Hematopoietic multipotent progenitor cell (in vitro differentiated cells): Measurements from ENCODE around the gene COL9A1. TPM values are rescaled to one million over a fixed set of nuclear protein-coding genes. Genes with fewer than 3 reads are reported as not detected.
A peak's percentile ranks its signal among the peaks of the same experiment; 100 is the strongest.

Source experiments
- DNase-seq, 3 donors: peaks; one replicate each; pipeline ENCODE4 v3.0.0-alpha.2; 2011 to 2015; ENCODE audit warnings: low read depth in 2 of 3, low spot score in 2 of 3
- total RNA-seq: library from RNA; depleted of rRNA; stranded (reverse); fragments of >200 nt; gene quantifications from one replicate; pipeline ENCODE4 v1.2.3, GENCODE V29; 2012

Gene COL9A1
- total RNA-seq, 1 donor, result not detected

DNA sequence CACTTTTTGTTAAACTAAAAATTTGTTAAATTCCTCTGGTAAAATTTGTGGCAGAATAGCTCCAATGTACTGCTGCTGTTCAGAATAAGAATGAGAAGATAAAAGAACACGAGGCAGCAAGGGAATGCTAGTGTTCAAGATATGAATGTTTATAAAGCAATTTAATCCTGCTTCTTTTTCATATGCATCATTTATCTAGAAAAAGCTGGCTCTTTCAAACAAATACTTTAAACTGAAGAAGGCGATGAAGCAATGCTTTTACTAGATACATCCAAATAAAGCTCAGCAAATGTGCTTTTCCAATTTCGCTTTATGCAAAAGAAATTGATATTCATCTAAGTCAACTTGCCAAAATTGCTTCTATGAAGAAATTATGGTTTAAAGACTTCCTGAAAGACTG lies 66.5 kb downstream of the COL9A1 start:
- DNase-seq, result no peak

DNA sequence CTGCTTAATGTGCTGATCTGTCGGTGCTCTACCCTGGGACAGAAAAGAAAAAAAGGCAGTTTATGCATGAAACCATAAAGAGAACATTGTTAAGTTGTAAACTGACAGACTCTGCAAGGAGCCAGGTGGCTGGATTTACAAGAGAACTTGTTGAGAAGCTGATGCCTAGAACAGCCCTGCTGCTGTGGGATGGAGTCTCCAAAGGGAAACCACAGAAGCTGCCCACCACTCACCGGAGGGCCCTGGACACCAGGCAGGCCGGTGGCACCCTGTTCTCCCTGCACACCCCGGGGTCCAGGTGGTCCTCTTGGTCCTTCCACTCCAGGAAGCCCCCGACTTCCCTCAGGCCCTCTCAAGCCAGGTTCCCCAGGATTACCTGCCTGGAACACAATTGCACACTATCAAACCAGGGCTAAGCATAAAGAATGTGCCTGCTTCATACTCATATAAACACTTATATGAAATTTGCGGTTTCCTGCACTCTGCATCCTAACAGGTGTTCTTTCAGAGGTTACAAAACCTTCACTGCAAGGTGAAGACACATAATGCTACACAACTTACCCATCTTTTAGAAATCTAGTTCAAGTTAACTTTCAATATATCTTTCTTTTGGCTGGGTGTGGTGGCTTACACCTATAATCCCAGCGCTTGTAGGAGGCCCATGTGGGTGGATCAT lies 68.2 kb downstream of the COL9A1 start:
- no peak for DNase-seq

DNA sequence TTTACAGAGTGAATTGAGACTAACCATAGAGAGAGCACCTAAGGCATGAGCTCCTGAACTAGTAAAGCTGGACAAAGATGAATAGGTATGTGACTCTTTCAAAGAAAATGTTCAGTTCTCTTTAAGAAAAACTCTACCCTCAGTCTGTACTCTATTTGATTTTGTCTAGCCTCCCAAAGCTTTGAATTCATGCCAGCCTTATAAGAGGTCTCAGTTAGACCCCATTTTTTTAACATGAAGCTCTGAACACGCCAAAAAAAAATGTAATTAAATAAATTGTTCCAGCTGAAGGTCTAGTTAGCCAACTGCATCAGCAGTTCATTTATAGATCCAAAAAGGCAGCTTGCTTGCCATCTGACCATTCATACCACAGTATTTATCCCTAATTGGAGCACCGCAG lies 71.6 kb downstream of the COL9A1 start:
- DNase-seq, result no peak

DNA sequence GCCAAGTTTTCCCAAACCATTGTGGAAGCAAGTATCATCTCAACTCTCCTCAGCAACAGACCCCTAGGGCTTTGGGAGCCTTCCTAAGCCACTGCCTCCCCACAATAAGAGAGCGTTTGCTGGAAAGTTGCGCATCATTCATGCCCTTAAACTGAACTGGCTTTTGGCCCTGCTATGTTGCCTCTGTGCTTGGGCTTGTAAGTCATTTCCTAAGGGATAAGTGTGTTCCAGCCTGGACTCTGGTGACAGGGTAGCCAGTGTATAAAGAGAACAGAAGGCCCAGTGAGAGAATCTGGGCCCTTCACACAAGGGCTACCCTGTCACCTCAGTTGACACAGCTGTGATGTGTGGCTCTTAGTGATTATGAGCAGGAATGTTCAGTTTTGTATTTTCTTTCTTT lies 77.8 kb downstream of the COL9A1 start:
- no peak for DNase-seq

DNA sequence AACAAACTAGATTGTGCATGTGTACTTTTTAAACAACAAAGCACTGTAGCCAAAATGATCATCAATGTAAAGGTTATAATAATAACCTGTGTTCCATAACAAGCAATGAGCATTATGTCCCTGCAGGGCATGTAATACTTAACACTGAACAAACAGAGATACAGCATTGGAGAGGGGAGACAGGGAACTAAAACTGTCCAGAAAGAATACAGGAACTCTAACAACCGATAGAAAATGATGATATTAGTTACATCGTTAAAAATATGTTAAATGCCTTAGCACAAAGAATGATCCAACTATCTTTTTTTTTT lies 80.5 kb downstream of the COL9A1 start:
- DNase-seq, result no peak

DNA sequence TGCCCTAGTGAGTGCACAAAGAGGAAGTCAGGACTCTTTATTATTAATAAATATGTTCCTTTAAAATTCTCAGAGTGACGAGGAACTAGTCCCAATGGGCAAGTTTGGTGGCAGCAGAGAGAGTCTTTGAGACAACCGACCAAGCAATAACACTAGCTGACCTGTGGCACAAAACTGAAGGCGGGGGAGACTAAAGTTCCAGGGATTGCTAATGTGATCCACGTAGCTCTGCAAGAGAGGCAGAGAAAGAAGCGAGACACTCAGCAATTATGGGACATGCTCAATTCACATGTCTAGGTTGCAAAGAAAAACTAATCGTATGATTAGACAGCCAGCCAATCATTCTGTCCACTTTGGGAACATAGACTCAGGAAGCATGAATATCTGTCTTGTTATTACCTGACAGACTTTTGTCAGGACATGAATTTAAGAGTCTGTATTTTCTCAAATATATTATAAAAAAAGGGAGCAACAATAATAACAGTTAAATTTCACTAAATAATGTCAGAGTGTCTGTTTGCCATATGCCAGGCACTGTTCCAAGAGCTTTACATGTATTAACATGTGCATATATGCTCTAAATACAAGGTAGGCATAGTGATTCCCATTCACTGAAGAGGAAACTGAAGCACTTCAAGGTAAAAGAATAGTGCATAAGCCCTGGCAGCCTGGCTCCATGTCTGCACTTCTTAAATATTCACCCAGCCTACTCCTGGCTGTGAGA lies 81.0 kb downstream of the COL9A1 start:
- peak in 1 of 3 donors; percentile 7 for DNase-seq

DNA sequence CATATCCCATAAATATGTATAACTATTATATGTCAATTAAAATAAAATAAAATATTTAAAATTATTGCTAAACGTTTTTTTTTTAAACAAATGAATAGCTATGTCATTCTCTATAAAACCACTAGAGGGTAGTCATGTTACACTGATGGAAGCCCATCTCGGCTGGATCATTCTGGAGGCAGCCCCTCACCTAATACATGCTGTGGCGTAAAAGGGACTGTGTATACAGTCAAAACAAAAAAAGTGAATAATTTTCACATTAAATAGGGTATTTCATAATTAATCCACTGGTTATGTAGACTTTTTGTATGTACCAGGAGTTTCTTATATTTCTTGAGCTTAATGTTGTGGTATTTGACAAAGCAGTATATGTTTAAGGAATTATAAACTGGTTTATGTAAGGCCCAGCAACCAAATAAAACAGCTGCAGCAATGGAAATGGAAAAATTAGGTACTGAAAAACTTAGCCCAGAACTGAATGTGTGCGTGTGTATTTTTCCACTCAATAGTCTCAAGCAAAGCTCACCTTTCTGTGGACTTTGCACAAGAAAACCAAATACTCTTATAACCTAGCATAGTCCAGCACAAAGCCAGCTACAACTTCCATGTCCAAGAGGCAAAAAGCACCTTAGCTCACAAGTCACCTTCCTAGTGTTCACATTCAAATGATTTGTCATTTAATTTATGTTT lies 81.7 kb downstream of the COL9A1 start:
- peak in 2 of 3 donors; percentile 28 to 57 for DNase-seq

DNA sequence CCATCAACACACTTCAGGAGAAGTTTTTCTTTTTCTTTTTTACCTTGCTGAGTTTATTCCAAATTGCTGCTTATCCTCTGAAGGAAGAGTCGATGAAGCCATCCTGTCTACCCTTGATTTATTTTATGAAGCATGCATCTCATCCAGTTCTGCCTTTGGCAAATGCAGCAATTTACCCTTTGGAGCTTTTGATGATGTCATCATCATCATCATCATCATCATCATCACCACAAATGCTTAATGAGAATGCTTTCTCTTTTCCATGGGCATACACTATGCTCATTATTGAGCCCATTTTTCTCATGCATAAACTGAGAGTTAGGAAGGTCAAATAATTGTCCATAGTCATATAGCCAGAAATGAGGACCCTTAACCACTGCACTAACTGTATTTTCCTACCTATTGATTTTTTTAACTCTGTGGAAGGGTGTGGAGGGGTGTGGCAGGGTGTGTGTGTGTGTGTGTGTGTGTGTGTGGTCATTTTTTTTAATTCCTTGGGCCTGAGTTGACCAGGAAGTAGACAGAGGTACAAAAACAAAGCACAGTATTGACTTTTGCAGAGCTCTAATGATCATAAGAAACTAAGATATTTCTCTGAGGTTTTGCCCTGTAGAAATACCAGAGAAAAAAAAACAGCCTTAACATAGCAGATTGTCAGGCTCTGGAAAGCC lies 82.8 kb downstream of the COL9A1 start:
- no peak for DNase-seq

DNA sequence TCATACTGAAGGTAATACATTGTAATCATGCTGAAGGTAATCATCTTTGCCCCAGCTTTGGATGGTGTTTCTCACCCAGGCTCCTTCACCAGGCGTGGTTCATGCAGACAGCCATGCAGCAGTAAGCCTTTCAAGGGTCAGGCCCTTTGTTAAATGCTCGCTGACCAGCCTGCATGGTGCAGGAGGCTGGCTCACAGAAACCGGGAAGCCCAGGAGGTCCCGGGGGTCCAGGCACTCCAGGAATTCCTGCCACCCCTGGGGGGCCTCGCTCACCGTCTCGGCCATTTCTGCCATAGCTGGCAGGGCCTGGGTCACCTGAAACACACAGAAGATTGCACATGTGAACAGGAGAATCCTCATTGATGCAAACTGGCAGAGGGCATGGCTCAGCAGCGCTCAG lies 86.1 kb downstream of the COL9A1 start:
- no peak for DNase-seq

DNA sequence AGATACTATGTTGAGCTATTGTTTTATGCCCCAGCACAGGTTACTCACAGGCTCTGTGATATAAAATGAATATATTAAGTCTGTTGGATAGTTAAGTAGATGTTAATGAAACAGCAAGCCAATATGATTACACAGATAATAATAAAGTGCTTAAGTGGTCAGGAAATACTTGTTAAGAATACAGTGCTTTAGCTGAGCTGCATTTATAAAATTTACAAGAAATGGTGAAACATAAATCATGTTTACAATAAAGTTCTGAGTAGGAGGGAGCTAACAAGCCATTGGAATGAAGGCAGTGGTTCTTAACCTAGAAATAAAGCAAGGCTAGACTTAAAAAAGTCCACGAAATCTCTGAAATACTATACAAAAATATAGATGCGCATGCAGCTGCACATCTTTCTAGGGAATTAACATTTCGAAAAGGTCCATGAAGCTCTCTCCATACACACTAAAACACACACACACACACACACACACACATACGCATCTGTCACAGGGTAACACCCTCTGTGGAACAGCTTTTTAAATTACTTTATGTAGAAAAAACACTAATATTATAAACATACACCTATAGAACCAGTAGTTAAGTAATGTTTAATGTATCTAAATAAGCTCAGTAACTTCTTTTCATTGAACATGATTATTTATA lies 87.3 kb downstream of the COL9A1 start:
- DNase-seq, result no peak

DNA sequence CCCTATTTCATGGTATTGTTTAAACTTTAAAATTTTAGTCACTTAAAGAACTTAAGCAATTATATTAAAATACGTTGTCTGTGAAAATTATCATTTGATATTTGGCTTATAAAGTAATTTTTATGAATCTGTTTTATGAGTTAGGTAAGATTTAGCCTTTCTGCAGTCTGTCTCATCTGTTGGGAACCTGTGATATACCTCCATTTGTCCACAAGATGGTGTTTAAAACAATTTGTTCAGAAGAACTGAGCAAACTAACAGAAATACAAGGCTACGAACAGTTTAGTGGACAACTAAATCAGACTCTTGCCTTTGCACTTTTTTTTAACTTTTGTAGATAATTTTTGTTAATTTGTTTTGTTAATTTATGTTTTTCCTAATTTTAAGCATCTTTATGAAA lies 92.4 kb downstream of the COL9A1 start:
- peak in 1 of 3 donors; percentile 16 for DNase-seq

DNA sequence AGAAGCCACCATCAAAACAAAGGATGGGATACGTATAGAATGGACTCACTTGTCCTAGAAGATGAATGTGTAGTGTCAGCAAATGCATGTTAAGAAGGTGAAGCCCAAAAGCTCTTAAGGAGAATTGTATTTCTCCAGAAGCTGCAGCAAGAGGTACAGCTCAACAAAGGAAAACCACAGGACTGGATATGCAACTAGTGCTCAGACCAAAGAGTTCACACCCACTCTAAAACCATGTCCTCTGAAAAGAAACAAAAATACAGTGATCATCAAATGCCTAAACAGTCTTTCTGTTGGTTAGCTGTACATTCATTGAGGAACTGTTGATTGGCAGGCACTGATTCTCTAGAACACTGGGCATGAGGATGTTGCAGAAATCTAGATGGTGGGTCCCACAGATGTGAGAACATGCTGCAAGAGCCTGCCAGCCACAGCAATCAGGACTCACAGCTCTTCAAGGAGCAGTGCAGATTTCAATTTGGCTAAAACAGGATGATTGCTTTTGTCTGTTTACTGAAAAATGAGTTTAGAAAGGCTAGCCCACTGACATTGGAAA lies 94.6 kb downstream of the COL9A1 start:
- DNase-seq, result no peak

DNA sequence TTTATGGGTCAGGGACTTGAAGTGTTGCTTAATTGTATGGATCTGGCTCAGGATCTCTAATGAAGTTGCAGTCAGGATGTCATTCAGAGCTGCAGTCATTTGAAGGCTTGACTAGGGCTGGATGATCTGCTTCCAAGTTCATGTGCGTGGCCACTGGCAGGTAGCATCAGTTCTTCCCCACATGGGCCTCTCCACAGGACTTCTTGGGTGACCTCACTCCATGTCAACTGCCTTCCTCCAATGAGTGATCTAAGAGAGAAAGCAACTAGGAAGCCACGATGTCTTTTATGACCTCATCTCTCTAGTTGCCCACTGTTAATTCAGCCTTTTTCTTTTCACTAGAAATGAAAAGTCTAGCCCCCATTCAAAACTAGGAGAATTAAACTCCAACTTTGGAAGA lies 104.1 kb downstream of the COL9A1 start:
- DNase-seq, result no peak

DNA sequence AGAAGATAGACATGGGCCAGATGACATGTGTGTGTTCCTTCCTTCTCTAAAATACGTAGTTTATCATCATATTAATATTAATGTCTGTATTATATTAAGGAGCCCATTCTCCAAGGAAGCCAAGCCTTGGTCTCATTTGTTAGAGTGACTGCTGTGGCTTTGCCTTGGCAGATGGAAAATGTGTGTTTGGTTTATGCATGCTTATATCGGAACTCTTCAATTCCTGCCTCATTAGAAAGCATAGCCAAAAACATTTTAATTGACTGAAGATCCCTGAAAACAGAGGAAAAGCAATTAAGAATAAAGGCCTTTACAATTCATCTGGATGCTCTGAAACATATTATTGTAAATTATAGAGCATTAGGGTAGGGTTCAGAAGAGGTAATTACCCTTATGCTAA lies 106.4 kb downstream of the COL9A1 start:
- DNase-seq, result no peak

DNA sequence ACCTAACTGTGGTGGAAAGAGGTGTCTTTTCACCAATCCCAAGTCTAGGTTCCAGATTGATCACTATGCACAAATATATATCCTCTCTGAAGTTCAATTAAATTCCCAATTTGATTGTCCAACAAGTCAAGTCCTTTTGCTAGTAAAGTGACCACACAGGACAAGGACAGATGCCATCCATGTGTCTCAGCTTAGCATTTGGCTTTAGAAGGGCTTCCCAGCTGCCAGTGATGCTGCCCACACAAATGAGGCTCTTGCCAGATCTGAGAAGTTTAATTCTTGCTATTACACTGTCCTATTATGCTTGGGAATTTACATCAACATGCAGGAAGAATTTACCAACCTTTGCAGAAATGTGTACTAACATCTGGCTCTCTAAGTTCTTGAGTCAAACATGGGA lies 108.5 kb downstream of the COL9A1 start:
- no peak for DNase-seq

DNA sequence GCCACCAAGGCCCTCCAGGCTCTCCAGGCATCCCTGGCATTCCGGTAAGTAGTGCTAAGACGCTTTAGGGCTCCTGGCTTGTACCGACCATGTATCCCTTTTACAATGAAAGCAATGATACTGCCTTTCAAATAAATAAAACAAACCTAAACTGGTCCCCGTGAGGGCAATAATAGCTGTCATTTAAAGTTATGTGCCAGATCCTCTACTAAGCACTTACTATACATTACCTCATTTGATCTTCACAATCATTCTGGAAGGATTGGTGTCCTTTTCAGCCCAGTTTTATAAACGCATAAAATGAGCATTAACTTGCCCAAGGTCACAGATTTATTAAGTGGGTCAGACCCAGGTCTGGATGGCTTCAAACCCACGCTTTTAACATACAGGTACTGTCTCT lies 114.7 kb downstream of the COL9A1 start:
- no peak for DNase-seq

DNA sequence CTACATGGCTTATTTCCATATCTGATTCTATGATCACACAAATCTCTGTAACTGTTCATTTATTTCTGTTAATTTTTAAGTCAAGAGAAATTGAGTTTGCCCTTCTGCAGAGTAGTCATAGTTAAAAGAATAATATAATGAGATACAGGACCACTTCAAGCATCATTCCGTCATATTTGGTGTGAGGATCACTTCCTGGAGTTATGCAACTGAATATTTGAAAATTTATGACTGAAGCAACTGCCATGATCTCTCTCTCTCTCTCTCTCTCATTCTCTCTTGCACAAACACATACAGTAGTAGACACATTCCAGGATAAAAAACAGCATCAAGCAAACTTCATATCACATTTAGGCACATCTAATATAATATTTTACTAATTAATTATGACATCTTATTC lies 116.4 kb downstream of the COL9A1 start:
- no peak for DNase-seq

DNA sequence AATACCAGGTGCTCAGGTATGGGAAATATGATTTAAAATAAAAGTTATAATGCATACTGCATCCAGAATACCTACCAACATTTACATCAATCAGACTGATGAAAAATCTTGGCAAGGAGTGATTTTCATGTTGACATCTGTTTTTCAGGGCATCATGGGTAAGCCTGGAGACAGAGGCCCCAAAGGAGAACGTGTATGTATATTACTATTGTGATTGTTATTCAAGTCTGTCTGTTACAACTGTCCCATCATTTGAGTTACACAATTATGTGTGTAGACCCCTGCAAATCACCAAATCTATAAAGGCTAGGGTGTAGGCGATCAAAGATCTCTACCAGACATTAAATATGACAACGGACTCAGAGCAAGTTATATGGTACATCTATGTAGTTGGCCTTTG lies 118.2 kb downstream of the COL9A1 start:
- no peak for DNase-seq

DNA sequence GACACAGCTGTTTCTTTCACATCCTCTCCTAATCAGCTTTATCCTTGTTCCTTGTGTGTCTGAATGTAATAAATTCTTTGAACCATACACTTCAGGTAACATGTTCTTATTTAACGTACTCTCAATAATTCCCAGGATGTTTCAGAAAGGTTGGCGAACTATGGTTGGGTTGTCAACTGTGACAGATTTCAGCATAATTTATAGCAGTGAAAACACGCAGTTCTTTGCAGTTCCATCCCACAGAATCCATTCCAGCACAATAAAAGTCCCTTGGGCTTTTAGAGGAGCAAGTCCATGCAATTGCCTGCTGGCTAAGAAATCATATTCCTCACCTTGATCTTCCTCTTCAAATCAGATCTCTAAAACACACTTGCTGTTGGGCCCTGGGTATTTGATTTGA lies 119.3 kb downstream of the COL9A1 start:
- no peak for DNase-seq

DNA sequence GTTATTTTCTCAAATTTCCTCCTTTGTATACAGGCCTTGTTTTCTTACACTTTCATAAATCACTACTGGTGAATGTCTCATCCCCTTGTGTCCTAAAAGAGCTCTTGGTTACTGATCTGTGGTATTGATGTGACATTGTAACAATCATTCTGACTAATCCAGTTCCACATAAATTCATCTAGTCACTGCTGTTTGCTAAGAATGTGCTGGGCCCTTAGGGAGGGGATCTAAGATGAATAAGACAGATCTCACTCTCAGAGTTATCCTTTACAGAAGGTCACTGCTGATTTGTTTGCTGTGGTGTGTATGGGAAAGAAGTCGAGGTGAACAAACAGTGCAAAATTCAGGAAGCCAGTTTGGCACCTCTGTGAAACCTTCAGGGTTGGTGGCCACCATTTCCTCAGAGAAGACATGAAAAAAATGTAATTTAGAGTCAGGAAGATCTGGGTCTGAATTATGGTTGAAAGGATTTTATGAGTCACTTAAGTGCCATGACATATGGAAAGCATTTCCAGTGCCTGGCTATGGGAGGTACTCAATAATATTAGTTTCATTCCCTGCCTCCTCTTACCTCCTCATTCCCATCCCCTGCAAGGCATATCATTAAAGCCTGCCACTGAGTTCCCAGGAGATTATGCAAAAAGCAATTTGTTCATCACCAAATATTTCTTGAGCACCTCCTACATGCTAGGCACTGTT lies 121.8 kb downstream of the COL9A1 start:
- DNase-seq, result no peak
